NT2/D1 (cell line): ENCODE measurements around the gene NPTXR.
"Not testable (repeated sequence)": the region's sequence is repeated elsewhere in the genome, so short reads cannot be mapped to it uniquely, and the experiment has no call there.

Source experiments
- YY1 ChIP-seq: IDR thresholded peaks from 2 replicates; pipeline ENCODE4 v1.6.1; 2011; ENCODE audit not compliant: insufficient read length, insufficient read depth
- ZNF274 ChIP-seq: IDR thresholded peaks from 2 replicates; pipeline ENCODE4 v1.6.1; 2011; ENCODE audit warnings: mild to moderate bottlenecking, low read depth, low read length

GRCh38 chr22:38853883-38854282 is 10.1 kb upstream of the NPTXR start:
- TF ChIP-seq YY1, ZNF274: not testable (repeated sequence)
